Measurements from ENCODE around the gene ATF2. TPM values are rescaled to one million over a fixed set of nuclear protein-coding genes. Genes with fewer than 3 reads are reported as not detected.

Gene ATF2
- polyA plus RNA-seq, 3 donors: 17.4 to 24.0 (median 22.1) TPM

DNA sequence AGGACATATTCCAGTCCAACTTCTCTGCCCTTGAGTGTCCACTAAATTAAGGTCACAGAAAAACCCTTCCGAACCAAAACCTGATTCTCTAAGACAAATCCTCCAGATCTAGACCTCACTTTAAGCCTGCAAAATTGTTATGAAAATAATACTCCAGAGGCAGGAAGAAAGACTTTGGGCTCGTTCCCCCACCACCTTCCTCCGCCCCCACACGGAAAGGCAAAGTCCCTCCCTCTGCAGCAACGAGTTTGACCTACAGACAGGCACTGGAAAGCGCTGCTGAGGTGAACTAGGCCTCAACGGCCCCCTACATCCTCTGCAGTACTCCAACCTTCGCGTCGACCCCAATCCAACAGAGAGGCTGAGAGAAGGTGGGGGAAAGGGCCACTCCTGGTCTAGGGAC, 12.7 kb upstream of the ATF2 start:
- Histone ChIP-seq H2AFZ (ENCODE audit: insufficient read depth, low read depth, low read length, poor library complexity, severe bottlenecking) (peak overlapping the region; percentile 92), H4K20me1 (ENCODE audit: insufficient read depth, low read length) (peaks cover 42% of the 10 kb centered on the region), H3K27ac (ENCODE audit: low read depth in 1 of 2, low read length in 2 of 2) (peak overlapping the region; percentile 76 to 91), H3K27me3 (ENCODE audit: control insufficient read depth in 2 of 2, insufficient read depth in 2 of 2, low read length in 2 of 2) (no peaks in the 10 kb centered on the region), H3K9ac (ENCODE audit: insufficient read depth, low read length, poor library complexity, severe bottlenecking) (peak overlapping the region; percentile 87), H3K9me3 (replicated peaks in 1 of 2; ENCODE audit: control insufficient read depth in 1 of 2, insufficient read depth in 1 of 2, low read length in 2 of 2) (no peaks in the 10 kb centered on the region), H3K4me1 (ENCODE audit: control insufficient read depth in 1 of 2, insufficient read depth in 2 of 2, low read length in 2 of 2) (peaks cover 12 to 17% of the 10 kb centered on the region in 2 donors), H3K4me2 (replicated peaks; ENCODE audit: extremely low read depth, low read length, poor library complexity, severe bottlenecking) (peak overlapping the region; percentile 90), H3K4me3 (replicated peaks in 1 of 3; ENCODE audit: low read depth in 2 of 3, low read length in 3 of 3) (peak overlapping the region; percentile 76 to 93 (median 80)), H3K36me3 (replicated peaks in 1 of 2; ENCODE audit: control insufficient read depth in 1 of 2, insufficient read depth in 2 of 2, low read length in 2 of 2) (peaks cover 36 to 44% of the 10 kb centered on the region in 2 donors), H3K79me2 (ENCODE audit: insufficient read depth, low read length) (peaks cover 54% of the 10 kb centered on the region)
- no peaks in the 10 kb centered on the region for H3K27me3 Mint-ChIP-seq (ENCODE audit: low read depth in 3 of 3)
- TF ChIP-seq, protein P1, sequence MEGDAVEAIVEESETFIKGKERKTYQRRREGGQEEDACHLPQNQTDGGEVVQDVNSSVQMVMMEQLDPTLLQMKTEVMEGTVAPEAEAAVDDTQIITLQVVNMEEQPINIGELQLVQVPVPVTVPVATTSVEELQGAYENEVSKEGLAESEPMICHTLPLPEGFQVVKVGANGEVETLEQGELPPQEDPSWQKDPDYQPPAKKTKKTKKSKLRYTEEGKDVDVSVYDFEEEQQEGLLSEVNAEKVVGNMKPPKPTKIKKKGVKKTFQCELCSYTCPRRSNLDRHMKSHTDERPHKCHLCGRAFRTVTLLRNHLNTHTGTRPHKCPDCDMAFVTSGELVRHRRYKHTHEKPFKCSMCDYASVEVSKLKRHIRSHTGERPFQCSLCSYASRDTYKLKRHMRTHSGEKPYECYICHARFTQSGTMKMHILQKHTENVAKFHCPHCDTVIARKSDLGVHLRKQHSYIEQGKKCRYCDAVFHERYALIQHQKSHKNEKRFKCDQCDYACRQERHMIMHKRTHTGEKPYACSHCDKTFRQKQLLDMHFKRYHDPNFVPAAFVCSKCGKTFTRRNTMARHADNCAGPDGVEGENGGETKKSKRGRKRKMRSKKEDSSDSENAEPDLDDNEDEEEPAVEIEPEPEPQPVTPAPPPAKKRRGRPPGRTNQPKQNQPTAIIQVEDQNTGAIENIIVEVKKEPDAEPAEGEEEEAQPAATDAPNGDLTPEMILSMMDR (IDR thresholded peaks at IDR 0.05): no peak
- H3K9me3 Mint-ChIP-seq: peaks cover 0 to 4% (median 2%) of the 10 kb centered on the region in 7 donors
- peak in 1 of 3 donors; percentile 2 for DNase-seq
- peak overlapping the region; percentile 88 to 95 (median 93) for H3K27ac Mint-ChIP-seq
- intact Hi-C loops (cut with micrococcal nuclease): no loop called here
- peaks cover 16% of the 10 kb centered on the region for H3K4me1 Mint-ChIP-seq
- WGBS (ENCODE audit: insufficient coverage): 50% methylated on average over 1 of the region's 10 CpGs
- H3K36me3 Mint-ChIP-seq: peaks cover 37 to 39% of the 10 kb centered on the region in 2 donors
- H3K4me3 Mint-ChIP-seq: peak overlapping the region; percentile 87 to 96

DNA sequence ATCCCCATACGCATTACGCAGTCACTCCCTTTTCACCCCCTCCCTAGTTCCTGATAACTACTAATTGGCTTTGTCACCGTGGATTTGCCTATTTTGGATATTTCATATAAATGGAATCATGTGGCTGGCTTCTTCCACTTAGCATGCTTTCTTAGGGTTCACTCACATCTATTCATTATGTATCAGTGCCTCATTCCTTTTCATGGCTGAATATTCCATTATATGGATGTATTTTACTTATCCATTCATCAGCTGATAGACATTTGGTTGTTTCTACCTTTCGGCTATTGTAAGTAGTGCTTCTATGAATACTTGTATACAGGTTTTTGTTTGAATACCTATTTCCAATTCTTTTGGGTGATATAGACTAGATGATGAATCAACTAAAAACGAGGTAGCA, 8.6 kb upstream of the ATF2 start:
- peaks cover 42% of the 10 kb centered on the region for H4K20me1 ChIP-seq (ENCODE audit: insufficient read depth, low read length)
- no peaks in the 10 kb centered on the region for H3K9me3 ChIP-seq (replicated peaks in 1 of 2; ENCODE audit: control insufficient read depth in 1 of 2, insufficient read depth in 1 of 2, low read length in 2 of 2)
- Mint-ChIP-seq H3K27me3 (ENCODE audit: low read depth in 3 of 3) (no peaks in the 10 kb centered on the region), H3K27ac (no peak overlapping the region), H3K9me3 (no peaks in the 10 kb centered on the region), H3K4me1 (peaks cover 12% of the 10 kb centered on the region), H3K4me3 (no peak overlapping the region), H3K36me3 (peaks cover 53 to 61% of the 10 kb centered on the region in 2 donors)
- no peaks in the 10 kb centered on the region for H3K27me3 ChIP-seq (ENCODE audit: control insufficient read depth in 2 of 2, insufficient read depth in 2 of 2, low read length in 2 of 2)
- H3K4me2 ChIP-seq (replicated peaks; ENCODE audit: extremely low read depth, low read length, poor library complexity, severe bottlenecking): no peak overlapping the region
- no peak overlapping the region for H3K9ac ChIP-seq (ENCODE audit: insufficient read depth, low read length, poor library complexity, severe bottlenecking)
- H3K27ac ChIP-seq (ENCODE audit: low read depth in 1 of 2, low read length in 2 of 2): no peak overlapping the region
- H3K36me3 ChIP-seq (replicated peaks in 1 of 2; ENCODE audit: control insufficient read depth in 1 of 2, insufficient read depth in 2 of 2, low read length in 2 of 2): peaks cover 36 to 72% of the 10 kb centered on the region in 2 donors
- no peak for DNase-seq
- WGBS (ENCODE audit: insufficient coverage): no CpG with 5 or more reads among the region's 5 CpGs
- peaks cover 51% of the 10 kb centered on the region for H3K79me2 ChIP-seq (ENCODE audit: insufficient read depth, low read length)
- TF ChIP-seq, protein P1 (IDR thresholded peaks at IDR 0.05): no peak
- H3K4me3 ChIP-seq (replicated peaks in 1 of 3; ENCODE audit: low read depth in 2 of 3, low read length in 3 of 3): no peak overlapping the region
- no peak overlapping the region for H2AFZ ChIP-seq (ENCODE audit: insufficient read depth, low read depth, low read length, poor library complexity, severe bottlenecking)
- intact Hi-C loops (cut with micrococcal nuclease): no loop called here
- peaks cover 8 to 14% of the 10 kb centered on the region in 2 donors for H3K4me1 ChIP-seq (ENCODE audit: control insufficient read depth in 1 of 2, insufficient read depth in 2 of 2, low read length in 2 of 2)
